T-helper 1 cell treated with Interleukin-12 subunit alpha and Interleukin-12 subunit beta and Interleukin-4 antibody, amounts not matched to agents 30 ng/mL and 1 ng/mL, for 36 hours (primary cell): ENCODE measurements around the gene ISOC2. TPM values are rescaled to one million over a fixed set of nuclear protein-coding genes. Genes with fewer than 3 reads are reported as not detected.
"Not testable (repeated sequence)": the region's sequence is repeated elsewhere in the genome, so short reads cannot be mapped to it uniquely, and the experiment has no call there.

Experiments used
- intact Hi-C: fragments of 100-400 bp; cut with micrococcal nuclease; formaldehyde crosslinking; loops from one replicate; pipeline ENCODE4 v1.15.1; 2024
- total RNA-seq: library from RNA; stranded (reverse); gene quantifications from 2 replicates; pipeline ENCODE4 v1.2.3, GENCODE V29; 2022

ISOC2 gene
- total RNA-seq, 1 donor from 2014 or later = 18.3 TPM

DNA sequence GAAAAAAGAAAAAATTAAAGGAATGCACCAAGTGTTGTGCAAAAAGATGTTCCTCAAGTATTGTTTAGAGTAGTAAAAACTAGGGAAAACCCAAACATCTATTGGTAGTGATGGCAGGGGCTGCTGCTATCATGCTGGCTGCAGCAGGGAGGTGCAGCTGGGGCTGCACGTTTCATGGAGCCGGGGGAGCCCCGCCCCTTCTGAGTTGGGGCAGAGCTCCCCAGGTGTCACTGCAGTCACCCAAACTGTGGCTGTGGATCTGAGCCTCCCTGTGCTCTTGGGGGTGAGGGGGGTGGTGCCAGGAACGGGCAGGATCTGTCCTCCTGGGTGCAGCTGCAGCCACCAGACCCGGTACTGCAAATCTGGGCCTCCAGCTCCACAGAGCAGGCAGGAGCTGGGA lies 42.3 kb downstream of the ISOC2 start:
- intact Hi-C loops = no loop called here

DNA sequence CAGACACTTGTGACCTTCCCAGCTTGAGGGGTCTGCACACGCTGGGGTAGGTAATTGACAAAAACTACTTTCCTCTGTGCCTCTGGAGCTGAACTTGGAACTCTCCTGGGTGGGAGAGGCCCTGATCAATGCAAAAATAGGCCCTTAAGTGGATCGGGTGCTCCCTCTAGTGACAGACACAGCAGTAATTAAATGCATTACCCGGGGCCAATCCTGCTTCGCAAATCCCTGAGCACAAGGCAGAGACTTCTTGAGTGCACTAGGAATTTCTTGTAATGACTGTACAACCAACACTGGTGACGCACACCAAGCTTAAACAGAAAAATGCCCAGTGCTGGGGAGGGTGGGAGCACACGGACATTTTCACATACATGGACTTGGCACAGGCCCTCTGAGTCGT lies 43.3 kb downstream of the ISOC2 start:
- intact Hi-C loops = loop anchor here (1.0 kb wide), 5 partner anchors 117 to 330 kb away; no protein-coding TSS in a partner anchor

DNA sequence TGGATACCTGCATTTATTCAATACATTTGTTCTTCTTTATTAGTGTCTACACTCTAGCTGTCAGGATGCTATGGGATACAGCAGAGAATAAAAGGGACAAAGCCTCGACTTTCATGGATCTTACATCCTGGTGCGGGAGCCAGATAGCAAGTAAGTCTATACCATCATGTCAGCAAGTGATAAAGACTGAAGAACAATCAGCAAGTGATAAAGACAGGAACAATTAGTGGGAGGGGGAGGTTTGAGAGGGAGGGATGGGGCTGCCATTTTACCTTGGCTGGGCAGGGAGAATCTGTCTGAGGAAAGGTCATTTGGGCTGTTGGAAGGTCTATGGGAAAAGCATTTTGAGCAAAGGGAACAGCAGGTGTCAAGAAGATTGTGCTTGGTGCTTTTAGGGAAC lies 51.3 kb downstream of the ISOC2 start:
- intact Hi-C loops = no loop called here

DNA sequence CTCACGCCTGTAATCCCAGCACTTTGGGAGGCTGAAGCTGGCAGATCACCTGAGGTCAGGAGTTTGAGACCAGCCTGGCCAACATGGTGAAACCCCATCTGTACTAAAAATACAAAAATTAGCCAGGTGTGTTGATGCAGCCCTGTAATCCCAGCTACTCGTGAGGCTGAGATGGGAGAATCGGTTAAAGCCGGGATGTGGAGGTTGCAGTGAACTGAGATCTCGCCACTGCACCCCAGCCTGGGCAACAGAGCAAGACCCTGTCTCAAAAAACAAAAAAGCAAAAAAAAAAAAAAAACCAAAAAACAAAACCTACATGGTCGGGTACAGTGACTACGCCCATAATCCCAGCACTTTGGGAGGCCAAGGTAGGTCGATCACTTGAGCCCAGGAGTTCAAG lies 52.3 kb downstream of the ISOC2 start:
- intact Hi-C loops = not testable (repeated sequence)

DNA sequence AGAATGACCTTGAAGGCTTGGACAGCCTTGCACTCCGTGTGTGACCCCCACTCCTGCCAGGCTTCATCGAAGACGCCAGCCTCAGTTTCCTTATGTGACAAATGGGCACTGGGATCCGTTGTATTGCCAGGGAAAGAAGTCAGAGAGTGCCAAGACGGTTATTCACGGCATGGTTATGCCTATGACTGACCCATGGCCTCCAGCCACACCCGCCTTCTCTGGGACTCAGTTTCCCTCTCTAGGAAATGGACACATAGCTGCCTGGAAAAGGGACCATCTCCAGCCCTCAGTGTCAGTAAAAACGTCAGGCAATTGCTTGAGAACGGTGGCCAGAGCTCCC lies 52.9 kb downstream of the ISOC2 start:
- intact Hi-C loops = loop anchor here (1.0 kb wide), 14 partner anchors 23 to 1271 kb away; partner anchors contain the start of genes CNOT3, COX6B2, HSPBP1 and ISOC2

DNA sequence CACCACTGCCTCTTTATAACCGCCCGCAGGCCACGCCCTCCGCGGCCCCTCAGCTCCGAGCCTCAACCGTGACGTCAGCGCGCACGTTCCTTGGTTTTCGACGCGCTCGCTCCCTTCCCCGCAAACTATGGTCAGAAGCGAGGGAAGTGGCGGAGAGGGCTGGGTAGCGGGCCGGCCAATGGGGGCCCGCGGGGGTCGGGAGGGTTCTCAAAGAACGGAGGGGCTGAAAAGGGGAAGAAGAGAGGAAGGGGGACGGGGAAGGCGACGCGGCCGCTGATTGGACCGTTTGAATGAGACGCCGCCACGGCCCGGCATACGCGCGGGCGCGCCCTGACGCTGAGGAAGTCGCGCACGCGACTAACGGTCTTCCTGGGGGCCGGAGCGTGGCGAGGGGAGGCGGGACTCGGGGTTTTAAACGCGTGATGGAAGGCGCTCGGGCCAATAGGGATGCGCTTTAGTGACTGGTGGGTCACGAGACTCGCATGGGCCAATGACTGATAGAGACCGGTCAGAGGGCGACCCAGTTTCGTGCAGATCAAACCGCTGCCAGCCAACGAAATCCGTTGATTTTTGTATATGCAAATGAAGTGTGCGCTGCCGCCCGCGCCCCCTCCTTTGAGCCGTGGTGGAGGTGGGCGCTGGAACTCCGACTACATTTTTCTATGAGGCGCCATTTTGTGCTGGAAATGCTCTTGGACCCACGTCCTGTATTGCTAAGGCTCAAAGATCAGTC lies 53.5 kb downstream of the ISOC2 start:
- intact Hi-C loops = loop anchor here (1.0 kb wide), 16 partner anchors 10 to 1271 kb away; partner anchors contain the start of genes CNOT3, COX6B2, FIZ1 and HSPBP1

DNA sequence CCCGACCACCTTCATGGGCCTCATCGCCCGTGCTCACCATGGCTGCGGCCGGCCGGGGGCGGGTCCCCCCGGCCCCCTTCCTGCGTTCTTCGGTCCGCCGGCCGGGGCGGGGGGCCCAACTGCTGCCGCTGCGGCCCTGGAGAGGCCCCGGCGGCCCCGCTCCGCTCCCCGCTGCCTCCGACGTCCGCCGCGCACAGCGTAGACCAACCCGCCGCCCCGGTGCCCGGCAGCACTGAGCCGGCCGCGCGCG lies 54.0 kb downstream of the ISOC2 start, which contains the start of gene UBE2S:
UBE2S (minus strand) TSS at position 239 of the 250 bp plus-strand sequence; CDS start at position 40, 199 bp downstream.
- intact Hi-C loops = loop anchor here (1.0 kb wide), 2 partner anchors 9 to 192 kb away; partner anchors contain the start of gene FIZ1

DNA sequence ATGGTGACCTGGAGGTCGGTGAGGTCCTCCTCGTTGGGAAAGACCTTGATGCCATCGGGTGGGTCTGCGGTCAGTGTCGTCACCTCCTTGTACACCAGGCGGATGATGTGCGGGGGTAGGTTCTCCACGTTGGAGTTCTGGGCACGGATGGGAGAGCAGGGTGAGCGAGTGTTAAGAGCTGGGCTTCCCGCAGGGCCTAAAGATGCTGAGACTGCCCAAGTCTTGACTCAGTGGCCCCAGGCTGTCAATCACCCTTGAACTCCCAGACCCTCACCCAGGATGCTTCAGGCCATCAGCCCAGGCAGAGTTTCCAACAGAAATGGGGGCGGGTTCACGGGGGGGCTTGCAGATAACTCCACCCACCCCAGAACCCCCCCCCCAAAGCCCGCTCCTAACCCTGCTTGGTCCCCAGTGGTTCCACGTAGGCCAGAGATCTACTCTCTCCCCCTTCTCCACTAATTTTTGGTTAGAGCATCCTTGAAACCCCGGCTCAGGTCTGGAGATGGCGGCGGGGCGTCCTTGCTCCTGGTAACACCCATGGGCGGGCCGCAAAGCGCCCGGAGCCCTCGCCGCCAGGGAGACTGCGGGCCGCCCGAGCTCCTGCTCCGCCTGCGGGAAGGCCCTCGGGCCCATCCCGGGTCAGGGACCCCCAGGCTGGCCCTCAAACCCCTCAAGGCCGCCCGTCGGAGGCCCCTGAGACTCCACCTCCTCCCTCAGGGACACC lies 54.5 kb downstream of the ISOC2 start:
- intact Hi-C loops = loop anchor here (1.0 kb wide), 2 partner anchors 9 to 192 kb away; partner anchors contain the start of gene FIZ1

DNA sequence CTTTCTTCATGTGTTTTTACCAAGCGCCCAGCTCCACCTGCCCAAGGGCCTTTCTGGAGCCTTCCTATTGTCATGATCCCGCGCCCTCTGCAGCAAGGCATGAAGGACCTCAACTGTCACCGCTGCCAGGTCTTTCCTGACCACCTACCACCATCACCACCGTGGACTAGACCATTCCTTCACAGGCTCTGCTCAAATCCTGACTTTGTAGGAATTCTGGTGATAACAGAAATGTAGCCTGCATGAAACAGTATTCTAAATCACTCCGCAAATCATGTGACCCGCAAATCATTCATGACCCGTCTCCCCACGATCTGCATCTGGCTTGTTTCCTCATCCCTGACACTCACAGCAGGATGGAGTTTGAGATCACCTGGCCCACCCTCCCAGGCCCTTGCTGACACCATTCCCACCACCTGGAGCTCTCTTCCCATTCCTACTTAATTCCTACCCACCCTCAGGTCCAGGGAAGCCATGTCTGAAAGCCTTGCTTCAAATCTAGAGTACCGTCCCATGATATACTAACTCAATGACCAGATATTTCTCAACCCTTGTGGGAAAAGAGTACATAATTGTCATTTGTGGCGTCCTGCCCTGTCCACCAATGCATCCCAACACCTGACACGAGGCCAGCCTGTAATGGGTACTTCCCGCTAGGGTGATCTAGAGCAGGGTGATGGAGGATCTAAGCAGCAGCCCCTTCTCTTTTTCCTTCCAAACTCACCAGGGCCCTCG lies 55.2 kb downstream of the ISOC2 start:
- intact Hi-C loops = no loop called here

DNA sequence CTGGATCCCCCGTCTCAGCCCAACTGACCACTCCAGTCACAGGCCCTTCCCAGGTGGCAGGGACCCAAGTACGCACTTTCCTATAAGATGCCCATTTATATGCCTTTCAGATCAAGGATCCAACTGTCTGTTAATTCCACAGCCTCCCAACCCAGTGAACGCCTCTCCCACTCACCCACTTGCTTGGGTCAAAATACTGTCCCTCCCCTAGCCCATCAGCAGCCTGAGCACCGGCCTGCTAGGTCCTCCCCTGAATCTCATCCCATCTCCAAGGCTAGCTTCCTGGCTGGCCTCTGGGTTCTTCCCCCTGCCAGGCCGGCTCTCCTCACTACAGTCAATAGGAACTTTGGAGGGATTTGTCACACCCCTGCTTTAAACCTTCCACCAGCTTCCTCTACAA lies 55.8 kb downstream of the ISOC2 start:
- intact Hi-C loops = no loop called here

Other genes starting within 250 kb of the ISOC2 start
- 11.2 and 12.6 TPM in 2 replicates for gene TMEM86B, start 232.9 kb downstream of the ISOC2 start, total RNA-seq
- 242 and 247 TPM in 2 replicates for gene PPP6R1, start 202.6 kb downstream of the ISOC2 start, total RNA-seq
- gene HSPBP1, start 181.5 kb downstream of the ISOC2 start, total RNA-seq = 30.0 and 33.5 TPM in 2 replicates
- gene BRSK1, start 177.6 kb downstream of the ISOC2 start, total RNA-seq = 8.1 and 10.0 TPM in 2 replicates
- 0.93 and 1.4 TPM in 2 replicates for gene TMEM150B, start 136.3 kb downstream of the ISOC2 start, total RNA-seq
- gene KMT5C, start 121.8 kb downstream of the ISOC2 start, total RNA-seq = 15.4 and 19.9 TPM in 2 replicates
- gene COX6B2, start 106.9 kb downstream of the ISOC2 start, total RNA-seq = 0.44 and 0.51 TPM in 2 replicates
- gene GARIN5B, start 98.4 kb downstream of the ISOC2 start, total RNA-seq = not detected in 2 replicates
- gene IL11, start 91.2 kb downstream of the ISOC2 start, total RNA-seq = 0.51 and 0.74 TPM in 2 replicates
- gene TMEM190, start 84.8 kb downstream of the ISOC2 start, total RNA-seq = not detected in 2 replicates
- gene TMEM238, start 77.3 kb downstream of the ISOC2 start, total RNA-seq = 11.8 and 14.8 TPM in 2 replicates
- 2,242 and 2,308 TPM in 2 replicates for gene RPL28, start 75.7 kb downstream of the ISOC2 start, total RNA-seq
- 167 and 180 TPM in 2 replicates for gene UBE2S, start 53.9 kb downstream of the ISOC2 start, total RNA-seq
- gene SHISA7, start 18.3 kb downstream of the ISOC2 start, total RNA-seq = not detected in 2 replicates
- not detected in 2 replicates for gene C19orf85, start 3.1 kb upstream of the ISOC2 start, total RNA-seq
- gene ZNF628, start 15.0 kb upstream of the ISOC2 start, total RNA-seq = 6.3 and 8.9 TPM in 2 replicates
- 11.4 and 13.2 TPM in 2 replicates for gene NAT14, start 23.5 kb upstream of the ISOC2 start, total RNA-seq
- gene SSC5D, start 26.8 kb upstream of the ISOC2 start, total RNA-seq = 0.15 and 0.39 TPM in 2 replicates
- not detected in 2 replicates for gene SBK2, start 75.5 kb upstream of the ISOC2 start, total RNA-seq
- not detected in 2 replicates for gene SBK3, start 83.9 kb upstream of the ISOC2 start, total RNA-seq
- gene ZNF579, start 119.2 kb upstream of the ISOC2 start, total RNA-seq = 7.3 and 8.0 TPM in 2 replicates
- 14.9 and 15.5 TPM in 2 replicates for gene FIZ1, start 137.9 kb upstream of the ISOC2 start, total RNA-seq
- gene ZNF524, start 138.6 kb upstream of the ISOC2 start, total RNA-seq = 21.0 and 25.4 TPM in 2 replicates
- gene ZNF865, start 144.0 kb upstream of the ISOC2 start, total RNA-seq = 15.8 and 16.8 TPM in 2 replicates
- 4.6 and 4.7 TPM in 2 replicates for gene ZNF784, start 162.9 kb upstream of the ISOC2 start, total RNA-seq
- 42.6 and 46.1 TPM in 2 replicates for gene ZNF580, start 179.4 kb upstream of the ISOC2 start, total RNA-seq
- 22.0 and 23.6 TPM in 2 replicates for gene ZNF581, start 182.0 kb upstream of the ISOC2 start, total RNA-seq
- gene CCDC106, start 186.6 kb upstream of the ISOC2 start, total RNA-seq = 8.9 TPM in 2 replicates
- 258 and 268 TPM in 2 replicates for gene U2AF2, start 193.4 kb upstream of the ISOC2 start, total RNA-seq
- gene EPN1, start 213.6 kb upstream of the ISOC2 start, total RNA-seq = 55.9 and 58.2 TPM in 2 replicates